HUES64 (cell line): ENCODE data around the gene CD151.

Source experiments
- H3K27ac ChIP-seq: 2 replicates; pipeline ENCODE4 v1.7.0; 2013; ENCODE audit warnings: low read depth, low read length, inconsistent platforms
- H3K27me3 ChIP-seq: 2 replicates; pipeline ENCODE4 v1.6.1; 2013; ENCODE audit warnings: mild to moderate bottlenecking, low read length; ENCODE audit not compliant: insufficient read depth
- H3K36me3 ChIP-seq: 2 replicates; pipeline ENCODE4 v1.6.1; 2013; ENCODE audit warnings: mild to moderate bottlenecking, low read length; ENCODE audit not compliant: insufficient read depth
- H3K4me1 ChIP-seq: 2 replicates; pipeline ENCODE4 v1.6.1; 2013; ENCODE audit warnings: mild to moderate bottlenecking, low read length, moderate library complexity; ENCODE audit not compliant: insufficient read depth
- H3K4me3 ChIP-seq: 2 replicates; pipeline ENCODE4 v1.5.1; 2013; ENCODE audit warnings: mild to moderate bottlenecking, low read length, moderate library complexity
- H3K9ac ChIP-seq: 2 replicates; pipeline ENCODE4 v1.6.1; 2013; ENCODE audit warnings: mild to moderate bottlenecking, low read depth, low read length
- H3K9me3 ChIP-seq: 2 replicates; pipeline ENCODE4 v1.6.1; 2013; ENCODE audit warnings: low read depth, low read length; ENCODE audit not compliant: insufficient read depth
- WGBS: fragments of 150-250, 120-280 bp; methylation state at CpG from one replicate; pipeline ENCODE4 v1.1.7; 2013; ENCODE audit warnings: missing lambda C conversion rate; 5-methylcytosine and 5-hydroxymethylcytosine counted together

The CD151 gene

DNA sequence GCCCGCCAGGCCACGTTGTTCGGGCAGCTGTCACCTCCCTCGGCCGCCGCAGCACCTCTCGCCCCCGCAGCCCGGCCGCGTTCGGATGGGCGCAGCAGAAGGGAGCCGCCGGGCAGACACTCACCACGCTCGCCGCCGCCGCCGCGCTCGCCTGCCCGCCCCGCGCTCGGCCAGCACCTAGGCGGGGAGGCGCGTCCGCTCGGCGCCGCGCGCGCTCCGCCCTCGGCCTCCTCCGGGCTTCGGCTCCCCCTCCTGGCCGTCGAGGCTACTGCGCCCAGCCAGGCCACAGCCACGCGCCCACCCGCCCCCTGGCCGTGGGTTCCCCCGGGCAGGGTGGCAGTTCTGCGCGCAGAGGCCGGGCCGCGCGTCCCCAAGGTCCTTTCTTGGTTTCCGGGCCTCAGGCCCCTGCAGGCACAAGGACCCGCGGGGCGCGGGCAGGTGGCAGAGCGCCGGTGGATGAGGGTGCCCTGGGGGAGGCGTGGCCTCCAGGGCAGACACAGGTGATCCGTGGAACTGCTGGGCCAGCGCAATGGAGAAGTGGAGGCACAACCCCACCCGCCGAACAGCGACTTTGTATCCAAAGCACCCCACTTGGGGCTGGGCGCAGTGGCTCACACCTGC is 34.5 kb upstream of the CD151 start, which contains the start of gene SLC25A22:
Gene SLC25A22 (minus strand): TSS at position 189 of the 621 bp plus-strand sequence. CDS start 3,275 bp downstream, outside the sequence.
- H3K9ac ChIP-seq = peak within 1 kb of the TSS; percentile 87
- peak within 1 kb of the TSS; percentile 87 for H3K27ac ChIP-seq
- WGBS = 10% methylated on average over 69 of the region's 69 CpGs
- 0 out of 2 replicates have a peak, but pooled peaks cover 5% of the 10 kb centered on the region for H3K4me1 ChIP-seq
- peaks cover 22% of the 10 kb centered on the region for H3K36me3 ChIP-seq
- no peaks in the 10 kb centered on the region for H3K27me3 ChIP-seq
- H3K4me3 ChIP-seq = peak within 1 kb of the TSS; percentile 84
- no peaks in the 10 kb centered on the region for H3K9me3 ChIP-seq

DNA sequence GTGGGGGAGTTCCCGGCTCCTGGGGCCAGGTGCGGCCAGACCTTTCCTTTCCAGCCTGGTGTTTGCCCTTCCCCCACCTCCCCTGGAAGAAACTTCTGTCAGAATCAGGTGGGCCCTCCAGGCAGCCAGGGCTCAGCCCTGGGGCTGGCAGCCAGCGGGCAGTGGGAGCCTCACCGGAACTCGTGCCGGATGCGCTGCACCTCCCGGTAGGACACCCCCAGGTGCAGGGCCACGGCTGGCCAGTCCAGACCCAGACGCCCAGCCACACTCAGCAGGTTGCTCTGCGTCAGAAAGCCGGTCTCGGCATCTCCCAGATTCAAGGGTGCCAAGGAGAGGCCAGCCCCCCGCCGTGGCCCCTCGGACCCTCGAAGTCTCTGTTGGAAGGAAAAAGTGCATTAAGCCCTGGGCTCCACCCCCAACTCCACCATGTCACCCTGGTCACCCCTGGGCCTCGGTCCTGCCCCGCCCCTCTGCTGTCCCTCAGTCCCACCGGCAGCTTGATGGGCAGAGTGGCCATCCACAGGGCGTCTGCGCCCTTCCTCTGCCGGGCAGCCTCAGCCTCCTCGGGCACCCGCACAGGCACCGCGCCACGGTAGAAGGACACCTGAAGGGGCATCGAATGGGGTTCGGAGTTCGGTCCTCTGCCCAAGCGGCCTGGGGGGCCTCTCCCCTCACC is 33.0 kb upstream of the CD151 start:
- Histone ChIP-seq H3K9me3 (no peaks in the 10 kb centered on the region), H3K36me3 (peaks cover 8% of the 10 kb centered on the region), H3K4me1 (0 out of 2 replicates have a peak, but pooled peaks cover 5% of the 10 kb centered on the region), H3K9ac (no peak overlapping the region), H3K4me3 (no peak overlapping the region), H3K27ac (no peak overlapping the region), H3K27me3 (no peaks in the 10 kb centered on the region)
- 95% methylated on average over 32 of the region's 32 CpGs for WGBS

DNA sequence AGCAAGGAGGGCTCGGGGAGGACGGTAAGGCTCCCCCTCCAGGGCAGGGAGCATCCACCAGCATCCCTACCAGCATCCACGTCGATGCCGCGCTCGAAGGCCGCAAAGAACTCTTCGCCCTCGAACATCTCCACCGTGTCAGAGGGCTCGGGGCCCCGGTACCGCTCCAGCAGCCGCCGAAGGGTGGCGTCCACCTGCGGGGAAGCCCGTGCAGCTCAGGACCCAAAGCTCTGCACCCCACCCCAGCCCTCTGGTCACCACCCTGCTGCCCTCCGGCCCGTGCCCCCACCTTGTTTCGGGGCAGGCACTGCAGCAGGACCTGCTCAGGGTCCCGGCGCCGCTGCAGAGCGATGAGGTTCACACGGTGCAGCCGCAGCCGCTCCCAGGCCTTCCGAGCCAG is 32.3 kb upstream of the CD151 start:
- Histone ChIP-seq H3K27me3 (no peaks in the 10 kb centered on the region), H3K4me1 (0 out of 2 replicates have a peak, but pooled peaks cover 5% of the 10 kb centered on the region), H3K27ac (no peak overlapping the region), H3K36me3 (peaks cover 8% of the 10 kb centered on the region), H3K9ac (no peak overlapping the region), H3K4me3 (no peak overlapping the region), H3K9me3 (no peaks in the 10 kb centered on the region)
- WGBS = 95% methylated on average over 30 of the region's 30 CpGs

DNA sequence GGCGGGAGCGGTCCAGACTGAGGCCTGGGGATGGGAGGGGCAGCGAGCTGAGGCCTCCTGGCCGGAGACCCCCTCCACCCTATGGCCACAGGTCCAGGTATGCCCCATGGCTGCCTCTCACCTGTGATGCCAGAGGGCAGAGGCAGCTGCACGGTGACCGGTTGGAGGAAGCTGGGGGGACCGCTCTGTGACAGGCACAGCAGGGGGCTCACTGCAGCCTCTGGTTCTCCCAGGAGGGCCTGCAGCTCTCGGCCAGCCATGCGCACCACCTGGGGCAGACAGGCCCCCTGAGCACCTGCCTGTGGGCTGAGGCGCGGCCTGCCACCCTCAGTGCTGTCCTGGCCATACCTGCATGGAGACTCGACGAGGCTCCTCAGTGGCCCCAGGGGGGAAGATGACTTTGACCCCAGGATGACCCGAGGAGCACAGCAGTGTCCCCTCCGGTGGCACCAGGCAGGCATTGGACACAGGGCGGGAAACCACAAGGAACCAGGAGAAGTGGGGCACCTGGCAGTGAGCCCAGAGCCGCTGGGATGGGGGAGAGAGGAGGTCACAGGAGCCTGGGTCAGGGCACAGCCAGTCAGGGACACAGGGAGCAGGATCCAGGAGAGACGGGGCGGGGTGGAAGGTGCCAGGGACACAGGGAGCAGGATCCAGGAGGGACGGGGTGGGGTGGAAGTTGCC is 31.5 kb upstream of the CD151 start:
- H3K27ac ChIP-seq = no peak overlapping the region
- H3K4me3 ChIP-seq = no peak overlapping the region
- H3K27me3 ChIP-seq = no peaks in the 10 kb centered on the region
- peaks cover 8% of the 10 kb centered on the region for H3K36me3 ChIP-seq
- no peaks in the 10 kb centered on the region for H3K9me3 ChIP-seq
- no peak overlapping the region for H3K9ac ChIP-seq
- 94% methylated on average over 20 of the region's 20 CpGs for WGBS
- H3K4me1 ChIP-seq = 0 out of 2 replicates have a peak, but pooled peaks cover 5% of the 10 kb centered on the region

DNA sequence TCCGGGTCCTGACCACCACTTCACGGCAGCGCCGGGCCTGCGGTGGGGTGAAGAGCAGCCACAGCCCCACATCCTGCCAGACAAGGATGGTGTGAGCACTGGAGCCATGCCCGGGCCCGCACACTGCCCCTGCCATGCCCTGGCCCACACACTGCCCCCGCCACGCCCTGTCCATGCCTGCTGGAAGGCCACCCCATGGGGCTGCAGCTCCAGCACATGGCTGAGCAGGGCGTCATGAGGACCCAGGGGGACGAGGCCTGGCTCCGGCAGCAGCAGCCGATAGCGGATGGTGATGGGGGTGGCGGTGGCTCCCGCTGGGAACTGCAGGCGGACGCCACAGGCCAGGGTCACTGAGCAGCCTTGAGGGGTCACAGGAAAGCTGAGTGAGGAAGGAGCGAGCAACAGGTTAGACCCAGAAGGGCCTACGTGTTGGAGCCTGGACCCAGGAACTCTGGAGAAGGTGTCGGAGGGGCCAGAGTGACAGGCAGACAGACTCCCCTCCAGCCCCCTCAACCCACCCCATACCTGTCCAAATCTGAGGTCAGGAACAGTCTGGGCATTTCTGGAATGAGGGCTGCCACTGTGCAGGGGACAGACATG is 30.6 kb upstream of the CD151 start:
- no peaks in the 10 kb centered on the region for H3K9me3 ChIP-seq
- H3K4me1 ChIP-seq = no peaks in the 10 kb centered on the region
- peaks cover 8% of the 10 kb centered on the region for H3K36me3 ChIP-seq
- no peaks in the 10 kb centered on the region for H3K27me3 ChIP-seq
- no peak overlapping the region for H3K4me3 ChIP-seq
- H3K9ac ChIP-seq = no peak overlapping the region
- 95% methylated on average over 21 of the region's 21 CpGs for WGBS
- no peak overlapping the region for H3K27ac ChIP-seq

DNA sequence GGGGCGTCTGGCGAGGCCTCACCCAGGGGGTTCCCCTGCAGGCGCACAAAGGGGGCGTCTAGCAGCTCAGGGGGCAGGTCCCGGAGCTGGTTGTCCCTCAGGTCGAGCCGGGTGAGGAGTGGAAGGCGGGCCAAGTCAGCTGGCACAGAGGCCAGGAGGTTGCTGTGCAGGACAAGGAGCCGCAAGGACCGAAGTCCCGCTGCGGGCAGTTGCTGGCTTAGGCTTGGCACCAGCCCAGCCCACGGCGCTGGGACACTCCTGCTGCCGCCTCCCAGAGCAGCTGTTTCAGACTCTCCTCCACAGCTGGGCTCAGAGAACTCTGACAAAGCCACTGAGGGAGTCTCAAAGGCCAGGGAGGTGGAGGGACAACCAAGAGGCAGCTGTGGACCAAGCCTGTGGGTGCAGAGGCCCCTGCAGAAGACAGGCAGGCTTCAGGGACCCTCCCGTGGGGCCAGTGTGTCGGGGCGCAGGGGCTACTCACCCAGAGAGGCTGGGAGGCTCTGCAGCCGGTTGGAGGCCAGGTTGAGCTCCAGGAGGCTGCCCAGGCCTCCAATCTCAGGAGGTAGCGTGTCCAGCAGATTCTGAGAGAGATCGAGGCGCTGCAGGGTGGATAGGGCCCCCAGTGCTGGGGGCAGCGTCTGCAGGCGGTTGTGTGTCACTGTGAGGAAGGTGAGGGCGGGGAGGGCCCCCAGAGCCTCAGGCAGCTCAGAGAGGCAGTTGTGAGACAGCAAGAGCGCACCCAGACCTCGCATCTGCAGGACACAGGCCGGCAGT is 29.9 kb upstream of the CD151 start:
- H3K9me3 ChIP-seq = no peaks in the 10 kb centered on the region
- peak overlapping the region; percentile 5; the same call in 1 of the 2 replicates for H3K9ac ChIP-seq
- H3K4me3 ChIP-seq = no peak overlapping the region
- WGBS = 94% methylated on average over 28 of the region's 28 CpGs
- H3K27ac ChIP-seq = no peak overlapping the region
- H3K36me3 ChIP-seq = peaks cover 8% of the 10 kb centered on the region
- H3K4me1 ChIP-seq = no peaks in the 10 kb centered on the region
- H3K27me3 ChIP-seq = no peaks in the 10 kb centered on the region

DNA sequence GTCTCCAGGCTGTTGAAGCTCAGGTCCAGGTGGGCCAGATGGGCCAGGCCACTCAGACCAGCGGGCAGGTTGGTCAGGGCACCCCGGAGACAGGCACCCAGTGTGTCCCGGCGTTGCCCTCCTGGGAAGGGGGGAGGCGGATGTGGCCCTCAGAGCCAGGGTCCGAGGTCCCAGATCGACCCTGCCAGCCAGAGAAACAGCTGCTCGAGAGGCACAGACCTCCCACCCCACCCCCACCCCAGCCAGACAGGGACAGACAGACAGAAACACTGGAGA is 29.3 kb upstream of the CD151 start:
- Histone ChIP-seq H3K9me3 (no peaks in the 10 kb centered on the region), H3K27me3 (no peaks in the 10 kb centered on the region), H3K9ac (no peak overlapping the region; the same call in 1 of the 2 replicates), H3K36me3 (peaks cover 8% of the 10 kb centered on the region), H3K4me1 (no peaks in the 10 kb centered on the region), H3K27ac (no peak overlapping the region), H3K4me3 (no peak overlapping the region)
- 92% methylated on average over 8 of the region's 8 CpGs for WGBS

DNA sequence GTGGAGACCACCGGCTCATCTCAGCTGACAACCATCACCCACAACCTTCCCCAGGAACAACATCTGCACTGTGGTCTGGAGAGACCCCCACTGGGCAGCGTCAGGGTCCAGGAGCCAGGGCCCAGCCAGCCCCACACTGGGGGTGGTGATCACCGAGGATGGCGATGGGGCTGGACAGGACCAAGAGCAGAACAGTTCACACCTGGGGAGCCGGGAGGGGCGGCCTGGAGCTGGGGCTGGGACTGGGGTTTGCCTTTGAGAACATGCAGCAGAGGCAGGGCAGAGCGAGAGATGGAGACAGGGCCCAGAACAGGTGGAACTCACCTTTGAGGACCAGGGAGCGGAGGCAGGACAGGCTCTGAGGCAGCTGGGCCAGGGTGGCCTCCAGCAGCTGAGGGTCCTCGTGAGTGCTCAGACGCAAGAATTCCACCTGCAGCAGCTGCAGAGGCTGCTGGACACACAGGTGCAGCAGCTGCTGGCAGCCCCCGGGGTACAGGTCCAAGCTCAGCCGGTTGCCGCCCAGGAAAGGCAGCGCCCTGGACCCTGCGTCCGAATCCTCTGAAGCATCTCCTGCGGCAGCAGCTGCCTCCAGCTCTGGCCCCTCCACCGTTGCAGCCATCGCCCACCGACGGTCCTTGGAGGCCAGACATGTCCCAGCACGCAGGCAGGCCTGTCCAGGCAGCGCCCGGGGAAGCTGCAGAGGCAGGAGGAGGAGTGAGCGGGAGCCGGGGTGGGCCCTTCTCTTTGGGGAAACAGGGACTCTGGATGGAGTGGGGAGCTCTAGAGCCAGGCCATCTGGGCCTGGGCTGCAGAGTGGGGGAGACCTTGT is 28.8 kb upstream of the CD151 start:
- H3K4me1 ChIP-seq = no peaks in the 10 kb centered on the region
- H3K27me3 ChIP-seq = no peaks in the 10 kb centered on the region
- 70% methylated on average over 26 of the region's 26 CpGs for WGBS
- H3K36me3 ChIP-seq = peaks cover 8% of the 10 kb centered on the region
- no peak overlapping the region; the same call in 1 of the 2 replicates for H3K27ac ChIP-seq
- H3K9me3 ChIP-seq = no peaks in the 10 kb centered on the region
- H3K4me3 ChIP-seq = peak overlapping the region; percentile 71
- H3K9ac ChIP-seq = peak overlapping the region; percentile 70

DNA sequence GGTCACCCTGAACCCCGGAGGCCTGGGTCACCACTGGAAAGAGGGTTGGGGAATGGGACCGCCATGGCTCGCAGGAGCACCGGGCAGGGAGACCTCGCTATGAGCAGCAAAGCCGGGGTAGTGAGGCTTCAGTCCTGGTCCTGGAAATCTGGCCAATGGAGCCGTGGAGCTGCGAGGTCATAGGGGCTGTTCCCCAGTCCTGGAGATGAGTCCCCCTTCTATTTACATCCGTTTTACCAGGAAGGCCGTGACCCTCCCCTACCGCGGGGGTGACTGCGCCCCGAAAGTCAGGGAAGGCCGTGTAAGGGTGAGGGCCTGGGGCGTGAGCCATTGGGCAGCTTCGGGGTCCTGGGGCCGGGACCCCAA is 28.2 kb upstream of the CD151 start:
- Histone ChIP-seq H3K27me3 (no peaks in the 10 kb centered on the region), H3K4me1 (no peaks in the 10 kb centered on the region), H3K27ac (peak overlapping the region; percentile 52; the same call in 1 of the 2 replicates), H3K36me3 (peaks cover 6% of the 10 kb centered on the region), H3K9me3 (no peaks in the 10 kb centered on the region), H3K9ac (peak overlapping the region; percentile 70), H3K4me3 (peak overlapping the region; percentile 71)
- WGBS = 26% methylated on average over 18 of the region's 18 CpGs
